Suprapubic skin (tissue), 4 donors: ENCODE measurements around the gene CSNK1G2. TPM values are rescaled to one million over a fixed set of nuclear protein-coding genes. Genes with fewer than 3 reads are reported as not detected.

Source experiments
- DNase-seq, 2 donors: peaks; one replicate each; pipeline ENCODE4 v3.0.0-alpha.2; 2019; ENCODE audit warnings: low spot score in 2 of 2
- H3K27ac ChIP-seq: fragments of 200-600 bp; sonication (generic); one replicate; pipeline ENCODE4 v1.5.1; 2019
- H3K27me3 ChIP-seq: fragments of 200-600 bp; sonication (generic); one replicate; pipeline ENCODE4 v1.5.1; 2019
- H3K36me3 ChIP-seq: fragments of 200-600 bp; sonication (generic); one replicate; pipeline ENCODE4 v1.5.1; 2019
- H3K4me1 ChIP-seq: fragments of 200-600 bp; sonication (generic); one replicate; pipeline ENCODE4 v1.5.1; 2019
- H3K4me3 ChIP-seq: fragments of 200-600 bp; sonication (generic); one replicate; pipeline ENCODE4 v1.5.1; 2019; ENCODE audit warnings: mild to moderate bottlenecking
- H3K9me3 ChIP-seq: fragments of 200-600 bp; sonication (generic); one replicate; pipeline ENCODE4 v1.5.1; 2019
- EP300 ChIP-seq: sonication (generic); formaldehyde crosslinking; IDR thresholded peaks from one replicate; pipeline ENCODE4 v1.6.1; 2017; ENCODE audit warnings: antibody characterized with exemption
- POLR2A ChIP-seq, 2 donors: fragments of 450-650 bp; IDR thresholded peaks; one replicate each; pipeline ENCODE4 v1.6.1; 2017; ENCODE audit warnings: antibody characterized with exemption in 2 of 2, mild to moderate bottlenecking in 2 of 2, moderate library complexity in 2 of 2
- POLR2AphosphoS5 ChIP-seq, 3 donors: sonication (generic); formaldehyde crosslinking; IDR thresholded peaks; one replicate each; pipeline ENCODE4 v1.6.1; 2017; ENCODE audit warnings: antibody characterized with exemption in 3 of 3
- WGBS: methylation state at CpG from one replicate; pipeline ENCODE4 v1.1.5; 2018; 5-methylcytosine and 5-hydroxymethylcytosine counted together
- total RNA-seq, 4 donors: library from RNA; depleted of rRNA; stranded (reverse); fragments of >200 nt; gene quantifications; one replicate each; pipeline ENCODE4 v1.1.0, GENCODE V29; 2016
- TF ChIP-seq, protein P1 (sequence below), 2 donors: fragments of 200-600 bp in 1 of 2; fragments of 450-650 bp in 1 of 2; sonication (generic) in 1 of 2; IDR thresholded peaks; one replicate each; pipeline ENCODE4 v1.5.1; 2016 to 2019; ENCODE audit warnings: antibody characterized with exemption in 2 of 2, mild to moderate bottlenecking in 1 of 2, moderate library complexity in 1 of 2

Gene CSNK1G2
- total RNA-seq, 4 donors from 2014 or later: 46.1 to 89.0 (median 59.3) TPM

DNA sequence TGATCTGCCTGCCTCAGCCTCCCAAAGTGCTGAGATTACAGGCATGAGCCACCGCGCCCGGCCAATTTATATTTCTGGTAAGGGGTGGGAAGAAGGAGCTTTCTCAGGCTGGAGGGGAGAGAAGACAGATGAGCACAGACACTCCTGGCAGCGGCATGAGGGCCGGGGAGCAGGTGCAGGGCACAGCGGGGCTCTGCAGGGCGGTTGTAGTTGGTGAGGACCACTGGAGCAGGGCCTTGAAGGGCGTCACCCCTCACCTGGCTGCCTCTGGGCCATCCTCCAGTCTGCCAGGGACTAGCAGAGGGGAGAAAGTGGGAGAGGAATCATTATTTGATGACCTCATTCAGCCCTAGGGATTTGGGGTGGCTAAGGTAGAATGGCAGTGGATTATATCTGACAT is 8.6 kb upstream of the CSNK1G2 start:
- TF ChIP-seq POLR2AphosphoS5 (IDR thresholded peaks at IDR 0.05) (no peak), EP300 (no peak), POLR2A (IDR thresholded peaks at IDR 0.05) (no peak)
- TF ChIP-seq, protein P1, sequence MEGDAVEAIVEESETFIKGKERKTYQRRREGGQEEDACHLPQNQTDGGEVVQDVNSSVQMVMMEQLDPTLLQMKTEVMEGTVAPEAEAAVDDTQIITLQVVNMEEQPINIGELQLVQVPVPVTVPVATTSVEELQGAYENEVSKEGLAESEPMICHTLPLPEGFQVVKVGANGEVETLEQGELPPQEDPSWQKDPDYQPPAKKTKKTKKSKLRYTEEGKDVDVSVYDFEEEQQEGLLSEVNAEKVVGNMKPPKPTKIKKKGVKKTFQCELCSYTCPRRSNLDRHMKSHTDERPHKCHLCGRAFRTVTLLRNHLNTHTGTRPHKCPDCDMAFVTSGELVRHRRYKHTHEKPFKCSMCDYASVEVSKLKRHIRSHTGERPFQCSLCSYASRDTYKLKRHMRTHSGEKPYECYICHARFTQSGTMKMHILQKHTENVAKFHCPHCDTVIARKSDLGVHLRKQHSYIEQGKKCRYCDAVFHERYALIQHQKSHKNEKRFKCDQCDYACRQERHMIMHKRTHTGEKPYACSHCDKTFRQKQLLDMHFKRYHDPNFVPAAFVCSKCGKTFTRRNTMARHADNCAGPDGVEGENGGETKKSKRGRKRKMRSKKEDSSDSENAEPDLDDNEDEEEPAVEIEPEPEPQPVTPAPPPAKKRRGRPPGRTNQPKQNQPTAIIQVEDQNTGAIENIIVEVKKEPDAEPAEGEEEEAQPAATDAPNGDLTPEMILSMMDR (IDR thresholded peaks at IDR 0.05): no peak
- H3K27me3 ChIP-seq: no peaks in the 10 kb centered on the region
- peaks cover 15% of the 10 kb centered on the region for H3K4me1 ChIP-seq
- no peaks in the 10 kb centered on the region for H3K9me3 ChIP-seq
- H3K36me3 ChIP-seq: no peaks in the 10 kb centered on the region
- no peak for DNase-seq
- no peak overlapping the region for H3K4me3 ChIP-seq
- 93% methylated on average over 8 of the region's 8 CpGs for WGBS
- H3K27ac ChIP-seq: no peak overlapping the region

GRCh38 chr19:1933244-1933643 is 7.7 kb upstream of the CSNK1G2 start:
- Histone ChIP-seq H3K4me3 (no peak overlapping the region), H3K27ac (no peak overlapping the region), H3K4me1 (peaks cover 15% of the 10 kb centered on the region), H3K36me3 (no peaks in the 10 kb centered on the region), H3K9me3 (no peaks in the 10 kb centered on the region), H3K27me3 (no peaks in the 10 kb centered on the region)
- no peak for TF ChIP-seq POLR2A (IDR thresholded peaks at IDR 0.05)
- TF ChIP-seq, protein P1 (IDR thresholded peaks at IDR 0.05): no peak
- TF ChIP-seq EP300: no peak
- no peak for TF ChIP-seq POLR2AphosphoS5 (IDR thresholded peaks at IDR 0.05)
- DNase-seq: no peak
- 54% methylated on average over 5 of the region's 7 CpGs for WGBS

DNA sequence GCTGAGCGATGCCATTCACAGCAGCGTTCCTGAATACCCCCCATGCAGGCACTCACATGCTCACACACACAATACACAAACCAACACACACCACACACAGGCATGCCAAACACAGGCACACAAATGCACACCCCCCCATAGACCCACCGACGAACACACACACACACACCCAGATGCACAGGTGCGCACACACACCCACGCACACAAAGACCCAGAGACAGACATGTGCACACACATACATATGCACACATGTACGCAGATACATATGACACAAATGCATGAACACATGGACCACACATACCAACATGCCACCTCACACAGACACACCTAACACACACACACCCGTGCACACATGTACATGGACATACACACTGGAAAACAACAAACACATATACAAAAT is 7.0 kb upstream of the CSNK1G2 start:
- TF ChIP-seq, protein P1 (IDR thresholded peaks at IDR 0.05): no peak
- TF ChIP-seq EP300 (no peak), POLR2AphosphoS5 (IDR thresholded peaks at IDR 0.05) (no peak)
- Histone ChIP-seq H3K4me1 (peaks cover 13% of the 10 kb centered on the region), H3K27ac (no peak overlapping the region), H3K9me3 (no peaks in the 10 kb centered on the region), H3K27me3 (no peaks in the 10 kb centered on the region), H3K4me3 (no peak overlapping the region), H3K36me3 (no peaks in the 10 kb centered on the region)
- 85% methylated on average over 4 of the region's 8 CpGs for WGBS
- no peak for DNase-seq

DNA sequence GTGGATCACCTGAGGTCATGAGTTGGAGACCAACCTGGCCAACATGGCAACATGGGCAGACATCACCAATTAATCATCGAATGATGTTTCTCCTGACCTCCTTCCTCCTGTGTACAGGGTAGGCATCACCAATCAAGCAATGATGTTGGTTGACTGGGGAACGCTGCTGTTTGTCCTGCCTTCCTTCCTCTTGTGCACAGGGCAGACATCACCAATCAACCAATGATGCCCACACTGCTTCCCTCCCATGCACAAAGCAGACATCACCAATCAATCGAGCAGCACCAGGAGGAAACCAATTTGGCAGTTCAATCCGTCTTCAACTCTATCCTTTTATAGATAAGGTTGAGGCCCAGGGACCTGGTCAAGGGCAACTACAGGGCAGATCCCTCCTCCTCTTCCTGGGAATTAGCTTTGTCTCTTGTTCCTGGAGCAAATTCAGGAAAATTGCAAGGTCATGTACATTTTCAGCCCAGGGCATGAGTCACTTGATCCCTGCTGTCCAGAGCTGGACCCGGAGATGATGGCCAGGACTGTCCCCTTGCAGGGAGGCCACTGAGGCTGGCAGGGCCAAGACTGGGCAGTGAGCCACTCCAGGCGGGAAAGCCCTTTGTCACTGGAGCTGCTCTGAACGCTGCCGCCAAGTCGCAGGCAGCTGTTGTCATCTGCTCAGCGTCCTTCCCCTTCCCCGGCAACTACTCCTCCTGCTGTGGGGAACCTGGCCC is 5.3 kb upstream of the CSNK1G2 start:
- WGBS: 64% methylated on average over 11 of the region's 11 CpGs
- H3K9me3 ChIP-seq: no peaks in the 10 kb centered on the region
- H3K27ac ChIP-seq: no peak overlapping the region
- TF ChIP-seq EP300: no peak
- no peak for TF ChIP-seq POLR2A (IDR thresholded peaks at IDR 0.05)
- TF ChIP-seq POLR2AphosphoS5 (IDR thresholded peaks at IDR 0.05): no peak
- TF ChIP-seq, protein P1 (IDR thresholded peaks at IDR 0.05): no peak
- no peak overlapping the region for H3K4me3 ChIP-seq
- H3K36me3 ChIP-seq: no peaks in the 10 kb centered on the region
- H3K27me3 ChIP-seq: no peaks in the 10 kb centered on the region
- DNase-seq: no peak
- H3K4me1 ChIP-seq: peaks cover 12% of the 10 kb centered on the region

GRCh38 chr19:1936430-1936829 is 4.5 kb upstream of the CSNK1G2 start:
- H3K4me3 ChIP-seq: no peak overlapping the region
- no peak for DNase-seq
- WGBS: 80% methylated on average over 3 of the region's 3 CpGs
- peaks cover 12% of the 10 kb centered on the region for H3K4me1 ChIP-seq
- H3K36me3 ChIP-seq: no peaks in the 10 kb centered on the region
- H3K27ac ChIP-seq: no peak overlapping the region
- H3K9me3 ChIP-seq: no peaks in the 10 kb centered on the region
- no peaks in the 10 kb centered on the region for H3K27me3 ChIP-seq
- TF ChIP-seq, protein P1 (IDR thresholded peaks at IDR 0.05): no peak
- TF ChIP-seq POLR2A (IDR thresholded peaks at IDR 0.05) (no peak), EP300 (no peak), POLR2AphosphoS5 (IDR thresholded peaks at IDR 0.05) (no peak)
